Prostate gland (tissue), 2 donors: ENCODE results near the gene NRXN2. TPM values are rescaled to one million over a fixed set of nuclear protein-coding genes. Genes with fewer than 3 reads are reported as not detected.

Experiments
- DNase-seq: peaks from one replicate; pipeline ENCODE4 v3.0.0-alpha.2; 2019; ENCODE audit warnings: low spot score
- H3K27ac ChIP-seq, 2 donors: fragments of 200-600 bp; sonication (generic); 2 replicates each; pipeline ENCODE4 v1.5.1; 2017 to 2019
- H3K27me3 ChIP-seq: fragments of 200-600 bp; sonication (generic); replicated peaks from 2 replicates; pipeline ENCODE4 v1.5.1; 2019; ENCODE audit not compliant: insufficient read depth
- H3K36me3 ChIP-seq, 2 donors: fragments of 200-600 bp; sonication (generic); 1 replicate in 1 of 2; 2 replicates in 1 of 2; pipeline versions ENCODE4 v1.5.1 to v1.8.1; 2017 to 2019
- H3K4me1 ChIP-seq: fragments of 200-600 bp; sonication (generic); replicated peaks from 2 replicates; pipeline ENCODE4 v1.5.1; 2019
- H3K4me3 ChIP-seq, 2 donors: fragments of 200-600 bp; sonication (generic); 2 replicates each; pipeline ENCODE4 v1.5.1; 2017 to 2019
- H3K9me3 ChIP-seq: fragments of 200-600 bp; sonication (generic); 2 replicates; pipeline ENCODE4 v1.5.1; 2017
- POLR2A ChIP-seq: fragments of 450-650 bp; IDR thresholded peaks from one replicate; pipeline ENCODE4 v1.6.1; 2016; ENCODE audit warnings: antibody characterized with exemption, mild to moderate bottlenecking
- POLR2AphosphoS5 ChIP-seq: sonication (generic); formaldehyde crosslinking; IDR thresholded peaks from one replicate; pipeline ENCODE4 v1.6.1; 2017; ENCODE audit warnings: antibody characterized with exemption
- WGBS: methylation state at CpG from one replicate; pipeline ENCODE4 v1.1.5; 2018; 5-methylcytosine and 5-hydroxymethylcytosine counted together
- intact Hi-C: fragments of 100-400 bp; cut with DNase I; formaldehyde crosslinking; loops from one replicate; pipeline ENCODE4 v1.14.2; 2022
- total RNA-seq, 2 donors: library from RNA; depleted of rRNA; stranded (reverse); fragments of >200 nt; gene quantifications; one replicate each; pipeline ENCODE4 v1.1.0, GENCODE V29; 2016
- TF ChIP-seq, protein P1 (sequence below), 4 experiments: fragments of 200-600 bp in 2 of 4; fragments of 450-650 bp in 2 of 4; sonication (generic) in 2 of 4; IDR thresholded peaks; 1 replicate in 3 of 4; 2 replicates in 1 of 4; pipeline ENCODE4 v1.5.1; 2016 to 2019; ENCODE audit warnings: antibody characterized with exemption in 4 of 4, mild to moderate bottlenecking in 2 of 4, moderate library complexity in 2 of 4

NRXN2 gene
- total RNA-seq, 2 donors from 2014 or later, result 0.46 to 26.8 TPM

DNA sequence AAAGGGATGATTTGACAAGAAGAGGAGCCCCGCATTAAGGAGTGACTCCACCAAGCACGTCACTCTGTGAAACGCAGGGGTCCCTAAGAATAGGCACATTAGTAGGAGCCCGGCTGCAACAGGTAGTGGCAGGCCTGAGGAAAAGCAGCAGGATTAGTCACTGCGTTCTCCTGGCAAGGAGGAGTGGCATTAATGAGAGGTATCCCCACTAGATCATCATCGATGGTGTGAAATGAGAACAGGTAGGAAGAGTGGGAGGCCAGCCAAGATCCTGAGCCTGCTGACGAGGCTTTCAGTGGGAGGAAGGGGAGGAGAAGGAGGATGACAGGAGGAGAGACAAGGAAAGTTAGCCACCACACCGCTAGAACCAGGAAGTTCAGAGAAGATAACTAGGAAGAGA is 38.6 kb downstream of the NRXN2 start:
- no peaks in the 10 kb centered on the region for H3K36me3 ChIP-seq
- H3K27ac ChIP-seq, result no peak overlapping the region
- no peaks in the 10 kb centered on the region for H3K9me3 ChIP-seq
- no peak overlapping the region for H3K4me3 ChIP-seq
- no peak for TF ChIP-seq POLR2A
- no peak for TF ChIP-seq POLR2AphosphoS5
- TF ChIP-seq, protein P1, sequence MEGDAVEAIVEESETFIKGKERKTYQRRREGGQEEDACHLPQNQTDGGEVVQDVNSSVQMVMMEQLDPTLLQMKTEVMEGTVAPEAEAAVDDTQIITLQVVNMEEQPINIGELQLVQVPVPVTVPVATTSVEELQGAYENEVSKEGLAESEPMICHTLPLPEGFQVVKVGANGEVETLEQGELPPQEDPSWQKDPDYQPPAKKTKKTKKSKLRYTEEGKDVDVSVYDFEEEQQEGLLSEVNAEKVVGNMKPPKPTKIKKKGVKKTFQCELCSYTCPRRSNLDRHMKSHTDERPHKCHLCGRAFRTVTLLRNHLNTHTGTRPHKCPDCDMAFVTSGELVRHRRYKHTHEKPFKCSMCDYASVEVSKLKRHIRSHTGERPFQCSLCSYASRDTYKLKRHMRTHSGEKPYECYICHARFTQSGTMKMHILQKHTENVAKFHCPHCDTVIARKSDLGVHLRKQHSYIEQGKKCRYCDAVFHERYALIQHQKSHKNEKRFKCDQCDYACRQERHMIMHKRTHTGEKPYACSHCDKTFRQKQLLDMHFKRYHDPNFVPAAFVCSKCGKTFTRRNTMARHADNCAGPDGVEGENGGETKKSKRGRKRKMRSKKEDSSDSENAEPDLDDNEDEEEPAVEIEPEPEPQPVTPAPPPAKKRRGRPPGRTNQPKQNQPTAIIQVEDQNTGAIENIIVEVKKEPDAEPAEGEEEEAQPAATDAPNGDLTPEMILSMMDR (IDR thresholded peaks at IDR 0.05), result no peak
- H3K27me3 ChIP-seq, result no peaks in the 10 kb centered on the region
- intact Hi-C loops, result no loop called here
- H3K4me1 ChIP-seq, result no peaks in the 10 kb centered on the region
- WGBS, result 45% methylated on average over 8 of the region's 8 CpGs
- DNase-seq, result no peak

GRCh38 chr11:64681171-64681570 is 41.8 kb downstream of the NRXN2 start:
- no peaks in the 10 kb centered on the region for H3K27me3 ChIP-seq
- 64% methylated on average over 4 of the region's 4 CpGs for WGBS
- no peaks in the 10 kb centered on the region for H3K9me3 ChIP-seq
- no peaks in the 10 kb centered on the region for H3K4me1 ChIP-seq
- no peak overlapping the region for H3K27ac ChIP-seq
- TF ChIP-seq POLR2AphosphoS5, result no peak
- TF ChIP-seq, protein P1 (IDR thresholded peaks at IDR 0.05), result no peak
- no peak for TF ChIP-seq POLR2A
- no peak for DNase-seq
- H3K4me3 ChIP-seq, result no peak overlapping the region
- intact Hi-C loops, result no loop called here
- no peaks in the 10 kb centered on the region for H3K36me3 ChIP-seq

GRCh38 chr11:64679846-64680245 is 43.2 kb downstream of the NRXN2 start:
- H3K9me3 ChIP-seq, result no peaks in the 10 kb centered on the region
- H3K27ac ChIP-seq, result no peak overlapping the region
- no peaks in the 10 kb centered on the region for H3K4me1 ChIP-seq
- TF ChIP-seq, protein P1 (IDR thresholded peaks at IDR 0.05), result no peak
- TF ChIP-seq POLR2AphosphoS5 (no peak), POLR2A (no peak)
- 60% methylated on average over 1 of the region's 2 CpGs for WGBS
- no peaks in the 10 kb centered on the region for H3K27me3 ChIP-seq
- no peaks in the 10 kb centered on the region for H3K36me3 ChIP-seq
- H3K4me3 ChIP-seq, result no peak overlapping the region
- intact Hi-C loops, result no loop called here
- no peak for DNase-seq

DNA sequence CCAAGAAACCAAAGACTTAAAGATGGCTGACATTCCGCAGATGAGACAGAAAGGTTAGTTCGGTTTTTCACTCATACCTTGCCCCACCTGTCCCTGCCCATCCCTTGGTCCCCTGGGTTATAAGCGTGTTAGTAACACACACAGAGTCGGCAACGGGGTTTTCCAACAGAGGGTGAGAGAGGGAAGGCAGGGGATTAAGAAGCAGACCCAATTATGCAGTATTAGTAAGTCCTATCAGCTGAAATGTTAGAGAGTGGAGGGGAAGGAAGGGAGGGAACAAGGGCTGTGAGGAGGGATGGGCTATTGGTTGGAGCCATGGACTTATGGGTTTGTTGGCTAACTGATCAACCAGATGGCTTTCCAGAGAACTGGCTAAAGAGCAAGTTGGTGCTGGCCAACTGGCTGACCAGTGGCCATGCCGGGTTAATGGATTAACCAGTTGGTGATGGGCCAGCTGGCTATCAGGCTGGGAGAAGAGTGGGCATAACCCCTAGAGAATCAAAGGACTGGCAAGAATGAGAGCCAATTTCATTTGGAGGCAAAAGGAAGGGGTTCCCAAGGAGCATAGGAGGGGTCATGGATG is 45.5 kb downstream of the NRXN2 start:
- no peak for TF ChIP-seq POLR2AphosphoS5
- TF ChIP-seq, protein P1 (IDR thresholded peaks at IDR 0.05), result no peak
- TF ChIP-seq POLR2A, result no peak
- DNase-seq, result no peak
- Histone ChIP-seq H3K9me3 (no peaks in the 10 kb centered on the region), H3K27me3 (no peaks in the 10 kb centered on the region), H3K27ac (no peak overlapping the region), H3K4me3 (no peak overlapping the region), H3K36me3 (no peaks in the 10 kb centered on the region), H3K4me1 (no peaks in the 10 kb centered on the region)
- 78% methylated on average over 6 of the region's 6 CpGs for WGBS
- intact Hi-C loops, result no loop called here

- WGBS, result 89% methylated on average over 2 of the region's 2 CpGs
- Histone ChIP-seq H3K36me3 (no peaks in the 10 kb centered on the region), H3K4me1 (no peaks in the 10 kb centered on the region), H3K27ac (no peak overlapping the region), H3K4me3 (no peak overlapping the region), H3K27me3 (no peaks in the 10 kb centered on the region), H3K9me3 (no peaks in the 10 kb centered on the region)
- no peak for DNase-seq
- no peak for TF ChIP-seq POLR2AphosphoS5
- no peak for TF ChIP-seq POLR2A
- TF ChIP-seq, protein P1 (IDR thresholded peaks at IDR 0.05), result no peak
- intact Hi-C loops, result no loop called here
Observed at GRCh38 chr11:64676261-64676615, 46.8 kb downstream of the NRXN2 start.
